Thoracic aorta (tissue), 2 donors: ENCODE measurements around the gene TST. TPM values are rescaled to one million over a fixed set of nuclear protein-coding genes. Genes with fewer than 3 reads are reported as not detected.

ENCODE experiments used
- ATAC-seq: fragments of 150-250 bp; one replicate; pipeline ENCODE4 v1.8.0; 2017; ENCODE audit warnings: low read depth; ENCODE audit not compliant: insufficient number of reproducible peaks, low FRiP score
- DNase-seq: peaks from one replicate; pipeline ENCODE4 v3.0.0-alpha.2; 2020; ENCODE audit warnings: low spot score
- H3K27ac ChIP-seq, 2 donors: fragments of 200-600 bp; sonication (generic); 1 replicate in 1 of 2; 2 replicates in 1 of 2; pipeline ENCODE4 v1.5.1; 2016; ENCODE audit warnings: mild to moderate bottlenecking in 2 of 2, moderate library complexity in 2 of 2
- H3K27me3 ChIP-seq: fragments of 200-600 bp; sonication (generic); replicated peaks from 2 replicates; pipeline ENCODE4 v1.6.0; 2016; ENCODE audit warnings: mild to moderate bottlenecking; ENCODE audit not compliant: insufficient read depth
- H3K36me3 ChIP-seq: fragments of 200-600 bp; sonication (generic); one replicate; pipeline ENCODE4 v1.5.1; 2016
- H3K4me1 ChIP-seq, 2 donors: fragments of 200-600 bp; sonication (generic); 1 replicate in 1 of 2; 2 replicates in 1 of 2; pipeline versions ENCODE4 v1.5.1 to v1.6.0; 2016; ENCODE audit warnings: low read depth in 2 of 2, mild to moderate bottlenecking in 1 of 2; ENCODE audit not compliant: control insufficient read depth in 1 of 2
- H3K4me3 ChIP-seq: fragments of 200-600 bp; sonication (generic); 2 replicates; pipeline ENCODE4 v1.5.1; 2016; ENCODE audit warnings: mild to moderate bottlenecking
- H3K9me3 ChIP-seq: fragments of 200-600 bp; sonication (generic); 2 replicates; pipeline ENCODE4 v1.5.1; 2016
- CTCF ChIP-seq: fragments of 200-600 bp; sonication (generic); IDR thresholded peaks from one replicate; pipeline ENCODE4 v1.5.1; 2019; ENCODE audit warnings: antibody characterized with exemption
- total RNA-seq, 2 donors: library from RNA; depleted of rRNA; stranded (reverse); fragments of >200 nt; gene quantifications; one replicate each; pipeline versions ENCODE4 v1.1.0 to v1.2.3, GENCODE V29; 2016

Gene TST
- total RNA-seq, 2 donors from 2014 or later: 8.5 to 26.9 TPM

GRCh38 chr22:37060801-37061610 is 41.8 kb upstream of the TST start:
- Histone ChIP-seq H3K4me1 (no peaks in the 10 kb centered on the region), H3K27ac (no peak overlapping the region), H3K27me3 (no peaks in the 10 kb centered on the region), H3K4me3 (no peak overlapping the region), H3K9me3 (no peaks in the 10 kb centered on the region), H3K36me3 (peaks cover 33% of the 10 kb centered on the region)
- no peak for ATAC-seq
- no peak for DNase-seq
- TF ChIP-seq CTCF: no peak

- DNase-seq (no peak), ATAC-seq (no peak)
- H3K36me3 ChIP-seq: peaks cover 42% of the 10 kb centered on the region
These were observed 40.7 kb upstream of the TST start for GRCh38 chr22:37059876-37060449.

GRCh38 chr22:37058917-37059701 is 39.9 kb upstream of the TST start:
- ATAC-seq (no peak), DNase-seq (no peak)
- peaks cover 42% of the 10 kb centered on the region for H3K36me3 ChIP-seq
- no peak overlapping the region for H3K27ac ChIP-seq
- no peaks in the 10 kb centered on the region for H3K9me3 ChIP-seq
- no peak for TF ChIP-seq CTCF
- no peak overlapping the region for H3K4me3 ChIP-seq
- H3K27me3 ChIP-seq: no peaks in the 10 kb centered on the region
- no peaks in the 10 kb centered on the region for H3K4me1 ChIP-seq

More at GRCh38 chr22:37059876-37060449, 40.7 kb upstream of the TST start:
- Histone ChIP-seq H3K4me1 (no peaks in the 10 kb centered on the region), H3K27ac (no peak overlapping the region), H3K4me3 (no peak overlapping the region), H3K9me3 (no peaks in the 10 kb centered on the region), H3K27me3 (no peaks in the 10 kb centered on the region)
- TF ChIP-seq CTCF: no peak

GRCh38 chr22:37057796-37058510 is 38.7 kb upstream of the TST start:
- DNase-seq (no peak), ATAC-seq (no peak)
- Histone ChIP-seq H3K27me3 (no peaks in the 10 kb centered on the region), H3K4me1 (no peaks in the 10 kb centered on the region), H3K9me3 (no peaks in the 10 kb centered on the region), H3K4me3 (no peak overlapping the region), H3K27ac (no peak overlapping the region), H3K36me3 (peaks cover 42% of the 10 kb centered on the region)
- no peak for TF ChIP-seq CTCF
